BE2C (cell line): ENCODE measurements around the gene DUT.

ENCODE experiments used
- DNase-seq: peaks from one replicate; pipeline ENCODE4 v3.0.0-alpha.2; 2020
- H3K27me3 ChIP-seq: fragments of 250-450 bp; sonication (Bioruptor Pico); 2 replicates; pipeline ENCODE4 v1.5.1; 2020; ENCODE audit warnings: mild to moderate bottlenecking
- H3K36me3 ChIP-seq: fragments of 250-450 bp; sonication (Bioruptor Pico); 2 replicates; pipeline ENCODE4 v1.5.1; 2020; ENCODE audit warnings: mild to moderate bottlenecking
- H3K4me1 ChIP-seq: fragments of 250-450 bp; sonication (Bioruptor Pico); 2 replicates; pipeline ENCODE4 v1.5.1; 2020
- H3K4me3 ChIP-seq: 2 replicates; pipeline ENCODE4 v1.5.1; 2011; ENCODE audit warnings: low read depth, low read length
- H3K9me3 ChIP-seq: fragments of 250-450 bp; sonication (Bioruptor Pico); 2 replicates; pipeline ENCODE4 v1.5.1; 2020
- TF ChIP-seq, protein P1 (sequence below): IDR thresholded peaks from 2 replicates; pipeline ENCODE4 v1.5.1; 2012; ENCODE audit warnings: mild to moderate bottlenecking, low read depth, low read length

Gene DUT

GRCh38 chr15:48388016-48388851 lies 57.0 kb downstream of the DUT start:
- Histone ChIP-seq H3K4me1 (no peaks in the 10 kb centered on the region; the same call in 1 of the 2 replicates), H3K27me3 (no peaks in the 10 kb centered on the region), H3K4me3 (no peak overlapping the region), H3K9me3 (no peaks in the 10 kb centered on the region), H3K36me3 (no peaks in the 10 kb centered on the region)
- no peak for DNase-seq
- TF ChIP-seq, protein P1, sequence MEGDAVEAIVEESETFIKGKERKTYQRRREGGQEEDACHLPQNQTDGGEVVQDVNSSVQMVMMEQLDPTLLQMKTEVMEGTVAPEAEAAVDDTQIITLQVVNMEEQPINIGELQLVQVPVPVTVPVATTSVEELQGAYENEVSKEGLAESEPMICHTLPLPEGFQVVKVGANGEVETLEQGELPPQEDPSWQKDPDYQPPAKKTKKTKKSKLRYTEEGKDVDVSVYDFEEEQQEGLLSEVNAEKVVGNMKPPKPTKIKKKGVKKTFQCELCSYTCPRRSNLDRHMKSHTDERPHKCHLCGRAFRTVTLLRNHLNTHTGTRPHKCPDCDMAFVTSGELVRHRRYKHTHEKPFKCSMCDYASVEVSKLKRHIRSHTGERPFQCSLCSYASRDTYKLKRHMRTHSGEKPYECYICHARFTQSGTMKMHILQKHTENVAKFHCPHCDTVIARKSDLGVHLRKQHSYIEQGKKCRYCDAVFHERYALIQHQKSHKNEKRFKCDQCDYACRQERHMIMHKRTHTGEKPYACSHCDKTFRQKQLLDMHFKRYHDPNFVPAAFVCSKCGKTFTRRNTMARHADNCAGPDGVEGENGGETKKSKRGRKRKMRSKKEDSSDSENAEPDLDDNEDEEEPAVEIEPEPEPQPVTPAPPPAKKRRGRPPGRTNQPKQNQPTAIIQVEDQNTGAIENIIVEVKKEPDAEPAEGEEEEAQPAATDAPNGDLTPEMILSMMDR, result no peak

DNA sequence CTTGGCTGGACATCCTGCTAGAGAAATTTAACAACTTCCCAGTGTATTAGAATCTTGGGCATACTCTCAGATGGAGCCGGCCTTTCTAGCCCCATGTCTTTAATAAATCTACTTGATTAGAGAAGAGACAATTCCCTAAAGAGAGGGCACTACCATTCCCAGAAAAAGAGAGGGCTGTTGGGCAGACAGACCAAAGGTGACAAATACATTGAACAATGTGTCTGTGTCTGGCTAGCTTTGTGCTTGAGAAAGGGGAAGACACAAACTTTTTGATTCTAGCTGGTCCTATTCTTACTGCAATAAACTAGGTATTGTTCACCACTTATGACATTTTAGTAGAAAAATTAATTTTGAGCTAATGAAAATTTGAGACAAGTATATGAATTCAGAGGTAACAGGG lies 57.7 kb downstream of the DUT start:
- H3K4me1 ChIP-seq, result no peaks in the 10 kb centered on the region; the same call in 1 of the 2 replicates
- TF ChIP-seq, protein P1, result no peak

GRCh38 chr15:48389691-48390143 lies 58.5 kb downstream of the DUT start:
- DNase-seq, result no peak
- H3K36me3 ChIP-seq, result no peaks in the 10 kb centered on the region
- TF ChIP-seq, protein P1, result no peak
- H3K4me1 ChIP-seq, result no peaks in the 10 kb centered on the region; the same call in 1 of the 2 replicates
- H3K27me3 ChIP-seq, result no peaks in the 10 kb centered on the region
- H3K4me3 ChIP-seq, result no peak overlapping the region
- H3K9me3 ChIP-seq, result no peaks in the 10 kb centered on the region

More for the DNA sequence above, 57.7 kb downstream of the DUT start:
- H3K27me3 ChIP-seq, result no peaks in the 10 kb centered on the region
- no peaks in the 10 kb centered on the region for H3K9me3 ChIP-seq
- H3K36me3 ChIP-seq, result no peaks in the 10 kb centered on the region
- no peak overlapping the region for H3K4me3 ChIP-seq
- no peak for DNase-seq

GRCh38 chr15:48391950-48392349 lies 60.7 kb downstream of the DUT start:
- H3K36me3 ChIP-seq, result no peaks in the 10 kb centered on the region
- TF ChIP-seq, protein P1, result no peak
- H3K9me3 ChIP-seq, result no peaks in the 10 kb centered on the region
- H3K4me3 ChIP-seq, result no peak overlapping the region
- no peaks in the 10 kb centered on the region; the same call in 1 of the 2 replicates for H3K4me1 ChIP-seq
- H3K27me3 ChIP-seq, result no peaks in the 10 kb centered on the region
- DNase-seq, result no peak

- TF ChIP-seq, protein P1, result no peak
- no peak overlapping the region for H3K4me3 ChIP-seq
- H3K4me1 ChIP-seq, result no peaks in the 10 kb centered on the region; the same call in 1 of the 2 replicates
- DNase-seq, result no peak
- no peaks in the 10 kb centered on the region for H3K27me3 ChIP-seq
- no peaks in the 10 kb centered on the region for H3K9me3 ChIP-seq
- H3K36me3 ChIP-seq, result no peaks in the 10 kb centered on the region
These were observed 61.1 kb downstream of the DUT start for GRCh38 chr15:48392356-48392755.
